ENCODE measurements around the gene RAB5IF.

Gene RAB5IF

GRCh38 chr20:36614781-36615557 is 9.4 kb downstream of the RAB5IF start:
- H3K4me3 ChIP-seq (ENCODE audit: insufficient read depth in 1 of 2, low read depth in 1 of 2, low read length in 2 of 2) = no peak overlapping the region
- 93% methylated on average over 13 of the region's 14 CpGs for WGBS
- no peak overlapping the region for H2AFZ ChIP-seq (ENCODE audit: low read depth, low read length)
- H3K79me1 ChIP-seq (replicated peaks; ENCODE audit: low read length, poor library complexity, severe bottlenecking) = peaks cover 17% of the 10 kb centered on the region
- no peak overlapping the region for H3K4ac ChIP-seq (ENCODE audit: low read depth in 1 of 2, low read length in 2 of 2)
- H3K18ac ChIP-seq (ENCODE audit: low read depth in 1 of 2, low read length in 2 of 2) = no peak overlapping the region
- H3K27ac ChIP-seq (ENCODE audit: low read length, poor library complexity, severe bottlenecking) = peak overlapping the region; percentile 42
- H2AK5ac ChIP-seq (ENCODE audit: low read length, severe bottlenecking) = no peak overlapping the region
- peaks cover 16% of the 10 kb centered on the region for H3K4me1 ChIP-seq (ENCODE audit: control insufficient read depth, insufficient read depth, low read depth, low read length)
- H4K8ac ChIP-seq (ENCODE audit: low read length) = no peak overlapping the region
- DNase-seq = no peak
- no peak overlapping the region for H3K9ac ChIP-seq (ENCODE audit: low read length)
- H3K23ac ChIP-seq (ENCODE audit: low read length in 2 of 2) = no peak overlapping the region
- no peaks in the 10 kb centered on the region for H3K9me3 ChIP-seq (ENCODE audit: control insufficient read depth, low read length)
- H2BK15ac ChIP-seq (ENCODE audit: low read depth, poor library complexity, severe bottlenecking) = no peak overlapping the region
- H3K27me3 ChIP-seq (ENCODE audit: control insufficient read depth in 1 of 2, insufficient read depth in 1 of 2, low read length in 2 of 2) = no peaks in the 10 kb centered on the region
- H4K91ac ChIP-seq (ENCODE audit: low read length) = no peak overlapping the region
- no peak overlapping the region for H3K4me2 ChIP-seq (ENCODE audit: low read length, poor library complexity, severe bottlenecking)
- no peak overlapping the region for H2BK12ac ChIP-seq (ENCODE audit: low read length in 2 of 2)
- H3K36me3 ChIP-seq (ENCODE audit: control insufficient read depth in 1 of 2, insufficient read depth in 2 of 2, low read depth in 1 of 2, low read length in 2 of 2) = peaks cover 40 to 60% of the 10 kb centered on the region in 2 experiments
- no peak overlapping the region for H3K14ac ChIP-seq (ENCODE audit: low read length in 2 of 2)
- H2BK5ac ChIP-seq (ENCODE audit: low read depth, low read length, poor library complexity, severe bottlenecking) = no peak overlapping the region
- no peak overlapping the region for H2BK120ac ChIP-seq (ENCODE audit: low read depth, low read length)

DNA sequence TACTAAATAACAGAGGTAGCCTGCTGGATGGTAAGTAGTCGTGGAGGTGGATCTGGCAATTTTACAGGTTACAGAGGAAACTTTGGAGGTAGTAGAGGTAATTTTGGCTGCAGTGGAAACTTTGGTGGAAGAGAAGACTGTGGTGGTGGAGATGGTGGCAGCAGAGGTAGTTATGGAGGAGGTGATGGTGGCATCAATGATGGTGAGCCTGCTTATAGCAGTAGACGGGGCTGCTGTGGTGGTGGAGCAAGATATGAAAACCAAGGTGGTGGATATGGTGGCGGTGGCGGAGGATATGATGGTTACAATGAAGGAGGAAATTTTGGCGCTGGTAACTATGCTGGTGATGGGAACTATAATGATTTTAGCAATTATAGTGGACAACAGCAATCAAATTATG is 15.3 kb downstream of the RAB5IF start:
- Histone ChIP-seq H2BK15ac (ENCODE audit: low read depth, poor library complexity, severe bottlenecking) (no peak overlapping the region), H2BK5ac (ENCODE audit: low read depth, low read length, poor library complexity, severe bottlenecking) (no peak overlapping the region), H3K9me3 (ENCODE audit: control insufficient read depth, low read length) (no peaks in the 10 kb centered on the region), H3K79me1 (replicated peaks; ENCODE audit: low read length, poor library complexity, severe bottlenecking) (no peaks in the 10 kb centered on the region), H3K27me3 (ENCODE audit: control insufficient read depth in 1 of 2, insufficient read depth in 1 of 2, low read length in 2 of 2) (no peaks in the 10 kb centered on the region), H2AFZ (ENCODE audit: low read depth, low read length) (no peak overlapping the region), H3K4ac (ENCODE audit: low read depth in 1 of 2, low read length in 2 of 2) (no peak overlapping the region), H4K8ac (ENCODE audit: low read length) (no peak overlapping the region), H3K4me1 (ENCODE audit: control insufficient read depth, insufficient read depth, low read depth, low read length) (peaks cover 1% of the 10 kb centered on the region), H4K91ac (ENCODE audit: low read length) (no peak overlapping the region), H3K4me2 (ENCODE audit: low read length, poor library complexity, severe bottlenecking) (no peak overlapping the region), H3K23ac (ENCODE audit: low read length in 2 of 2) (no peak overlapping the region), H3K4me3 (ENCODE audit: insufficient read depth in 1 of 2, low read depth in 1 of 2, low read length in 2 of 2) (no peak overlapping the region), H2AK5ac (ENCODE audit: low read length, severe bottlenecking) (no peak overlapping the region), H2BK120ac (ENCODE audit: low read depth, low read length) (no peak overlapping the region), H3K14ac (ENCODE audit: low read length in 2 of 2) (no peak overlapping the region), H3K36me3 (ENCODE audit: control insufficient read depth in 1 of 2, insufficient read depth in 2 of 2, low read depth in 1 of 2, low read length in 2 of 2) (peaks cover 0 to under 1% of the 10 kb centered on the region in 2 experiments), H3K27ac (ENCODE audit: low read length, poor library complexity, severe bottlenecking) (no peak overlapping the region), H2BK12ac (ENCODE audit: low read length in 2 of 2) (no peak overlapping the region), H3K9ac (ENCODE audit: low read length) (no peak overlapping the region), H3K18ac (ENCODE audit: low read depth in 1 of 2, low read length in 2 of 2) (no peak overlapping the region)
- WGBS = 86% methylated on average over 5 of the region's 5 CpGs
- DNase-seq = no peak

DNA sequence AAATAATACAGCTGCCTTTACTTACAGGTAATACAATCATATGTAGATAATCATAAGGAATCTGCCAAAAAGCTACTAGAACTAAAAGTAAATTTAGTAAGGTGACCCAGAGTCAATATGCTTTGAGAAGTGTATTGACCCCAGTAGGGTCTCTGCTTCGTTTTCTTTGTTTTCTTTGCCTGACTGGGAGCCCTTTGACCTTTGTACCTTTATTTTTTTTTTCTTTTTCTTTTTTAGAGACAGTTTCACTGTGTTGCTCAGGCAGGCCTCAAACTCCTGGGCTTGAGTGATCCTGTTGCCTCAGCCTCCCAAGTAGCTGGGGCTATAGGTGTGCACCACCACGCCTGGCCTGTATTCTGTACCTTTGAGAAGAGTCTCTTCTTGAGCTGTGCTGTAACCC is 17.9 kb downstream of the RAB5IF start:
- no peak for DNase-seq
- Histone ChIP-seq H3K27me3 (ENCODE audit: control insufficient read depth in 1 of 2, insufficient read depth in 1 of 2, low read length in 2 of 2) (no peaks in the 10 kb centered on the region), H2AK5ac (ENCODE audit: low read length, severe bottlenecking) (no peak overlapping the region), H3K4ac (ENCODE audit: low read depth in 1 of 2, low read length in 2 of 2) (no peak overlapping the region), H3K4me2 (ENCODE audit: low read length, poor library complexity, severe bottlenecking) (no peak overlapping the region), H3K14ac (ENCODE audit: low read length in 2 of 2) (no peak overlapping the region), H3K9me3 (ENCODE audit: control insufficient read depth, low read length) (no peaks in the 10 kb centered on the region), H2BK12ac (ENCODE audit: low read length in 2 of 2) (no peak overlapping the region), H3K27ac (ENCODE audit: low read length, poor library complexity, severe bottlenecking) (no peak overlapping the region), H3K23ac (ENCODE audit: low read length in 2 of 2) (no peak overlapping the region), H3K4me1 (ENCODE audit: control insufficient read depth, insufficient read depth, low read depth, low read length) (peaks cover 1% of the 10 kb centered on the region), H3K18ac (ENCODE audit: low read depth in 1 of 2, low read length in 2 of 2) (no peak overlapping the region), H2AFZ (ENCODE audit: low read depth, low read length) (no peak overlapping the region), H3K9ac (ENCODE audit: low read length) (no peak overlapping the region), H3K79me1 (replicated peaks; ENCODE audit: low read length, poor library complexity, severe bottlenecking) (no peaks in the 10 kb centered on the region), H2BK5ac (ENCODE audit: low read depth, low read length, poor library complexity, severe bottlenecking) (no peak overlapping the region), H3K36me3 (ENCODE audit: control insufficient read depth in 1 of 2, insufficient read depth in 2 of 2, low read depth in 1 of 2, low read length in 2 of 2) (no peaks in the 10 kb centered on the region), H2BK15ac (ENCODE audit: low read depth, poor library complexity, severe bottlenecking) (no peak overlapping the region), H3K4me3 (ENCODE audit: insufficient read depth in 1 of 2, low read depth in 1 of 2, low read length in 2 of 2) (no peak overlapping the region), H2BK120ac (ENCODE audit: low read depth, low read length) (no peak overlapping the region), H4K91ac (ENCODE audit: low read length) (no peak overlapping the region), H4K8ac (ENCODE audit: low read length) (no peak overlapping the region)
- WGBS = 100% methylated on average over 2 of the region's 2 CpGs

DNA sequence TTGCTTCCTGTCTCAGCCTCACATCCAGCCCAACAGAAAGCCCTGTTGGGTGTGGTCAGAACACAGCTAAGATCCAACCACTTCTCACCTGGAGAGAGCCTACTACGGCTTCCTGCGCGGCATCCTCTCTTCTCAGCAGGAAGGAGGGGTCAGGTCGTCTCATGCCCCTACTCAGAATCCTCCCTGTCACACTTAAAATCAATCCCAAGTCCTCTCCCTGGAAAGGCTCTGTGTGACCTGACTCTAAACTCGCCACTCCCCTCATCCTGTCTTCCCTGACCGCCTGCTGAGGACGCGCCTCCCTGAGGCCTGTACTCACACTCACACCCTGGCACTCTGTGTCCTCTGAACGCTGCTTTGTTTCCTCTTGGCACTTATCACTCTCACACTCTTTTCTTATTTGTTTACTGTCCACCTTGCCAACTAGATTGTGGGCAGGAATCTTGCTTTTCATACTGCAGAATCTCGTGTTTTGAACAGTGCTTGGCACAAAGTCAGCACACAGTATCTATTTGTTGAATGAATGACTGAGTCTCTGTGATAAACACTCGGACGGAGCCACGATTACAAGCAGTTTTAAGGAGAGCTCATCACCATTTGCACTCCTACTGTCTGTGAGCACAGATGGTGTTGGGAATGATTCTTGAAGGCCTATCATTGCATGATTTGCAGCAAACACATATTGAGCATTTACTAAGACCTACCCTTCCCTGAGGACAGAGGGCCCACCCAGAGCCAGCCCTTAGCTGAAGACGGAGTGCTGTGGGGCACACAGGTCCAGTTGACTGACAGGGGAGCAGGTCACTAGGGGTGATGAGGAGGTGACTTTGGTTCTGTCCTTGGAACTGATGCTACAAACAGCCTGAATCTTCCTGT is 18.7 kb downstream of the RAB5IF start:
- Histone ChIP-seq H3K79me1 (replicated peaks; ENCODE audit: low read length, poor library complexity, severe bottlenecking) (no peaks in the 10 kb centered on the region), H3K4me1 (ENCODE audit: control insufficient read depth, insufficient read depth, low read depth, low read length) (peaks cover 1% of the 10 kb centered on the region), H3K27ac (ENCODE audit: low read length, poor library complexity, severe bottlenecking) (no peak overlapping the region), H3K4me3 (ENCODE audit: insufficient read depth in 1 of 2, low read depth in 1 of 2, low read length in 2 of 2) (no peak overlapping the region), H3K18ac (ENCODE audit: low read depth in 1 of 2, low read length in 2 of 2) (no peak overlapping the region), H2AFZ (ENCODE audit: low read depth, low read length) (no peak overlapping the region), H2BK5ac (ENCODE audit: low read depth, low read length, poor library complexity, severe bottlenecking) (peak overlapping the region; percentile 59), H3K14ac (ENCODE audit: low read length in 2 of 2) (no peak overlapping the region), H4K8ac (ENCODE audit: low read length) (no peak overlapping the region), H3K9ac (ENCODE audit: low read length) (no peak overlapping the region), H2BK15ac (ENCODE audit: low read depth, poor library complexity, severe bottlenecking) (no peak overlapping the region), H3K4ac (ENCODE audit: low read depth in 1 of 2, low read length in 2 of 2) (no peak overlapping the region), H3K27me3 (ENCODE audit: control insufficient read depth in 1 of 2, insufficient read depth in 1 of 2, low read length in 2 of 2) (no peaks in the 10 kb centered on the region), H3K23ac (ENCODE audit: low read length in 2 of 2) (no peak overlapping the region), H3K36me3 (ENCODE audit: control insufficient read depth in 1 of 2, insufficient read depth in 2 of 2, low read depth in 1 of 2, low read length in 2 of 2) (no peaks in the 10 kb centered on the region), H2BK12ac (ENCODE audit: low read length in 2 of 2) (no peak overlapping the region), H4K91ac (ENCODE audit: low read length) (no peak overlapping the region), H2AK5ac (ENCODE audit: low read length, severe bottlenecking) (no peak overlapping the region), H3K4me2 (ENCODE audit: low read length, poor library complexity, severe bottlenecking) (no peak overlapping the region), H3K9me3 (ENCODE audit: control insufficient read depth, low read length) (no peaks in the 10 kb centered on the region), H2BK120ac (ENCODE audit: low read depth, low read length) (no peak overlapping the region)
- DNase-seq = no peak
- WGBS = 55% methylated on average over 14 of the region's 14 CpGs

Data from mesenchymal stem cell (in vitro differentiated cells and primary cell).